Cardiac muscle cell (in vitro differentiated cells and primary cell): ENCODE data around the gene CST3. TPM values are rescaled to one million over a fixed set of nuclear protein-coding genes. Genes with fewer than 3 reads are reported as not detected.
A peak's percentile ranks its signal among the peaks of the same experiment; 100 is the strongest.

Source experiments
- DNase-seq, 2 donors: peaks; one replicate each; pipeline versions ENCODE4 v3.0.0 to v3.0.0-alpha.2; 2010 to 2017; ENCODE audit warnings: low read depth in 1 of 2, low spot score in 1 of 2
- H3K27ac ChIP-seq: fragments of 200-600 bp; sonication (generic); 2 replicates; pipeline ENCODE4 v1.5.1; 2016
- H3K27me3 ChIP-seq: fragments of 200-600 bp; sonication (generic); 2 replicates; pipeline ENCODE4 v1.6.0; 2016; ENCODE audit warnings: control low read depth
- H3K36me3 ChIP-seq: fragments of 200-600 bp; sonication (generic); 2 replicates; pipeline ENCODE4 v1.5.1; 2016; ENCODE audit warnings: control low read depth
- H3K4me1 ChIP-seq: fragments of 200-600 bp; sonication (generic); 2 replicates; pipeline ENCODE4 v1.8.1; 2017; ENCODE audit warnings: low read depth, mild to moderate bottlenecking, mixed run types
- H3K4me3 ChIP-seq: fragments of 200-600 bp; sonication (generic); 2 replicates; pipeline ENCODE4 v1.5.1; 2016; ENCODE audit warnings: mild to moderate bottlenecking
- H3K9me3 ChIP-seq: fragments of 200-600 bp; sonication (generic); 2 replicates; pipeline ENCODE4 v1.5.1; 2017; ENCODE audit warnings: low read depth, mild to moderate bottlenecking, control low read depth
- polyA plus RNA-seq: library from polyadenylated mRNA; unstranded; fragments of >200 nt; fragmentation: Nextera tagmentation; extraction: Ambion mirVana; gene quantifications from 2 replicates; pipeline ENCODE4 v1.2.1, GENCODE V29; 2016
- total RNA-seq: library from RNA; depleted of rRNA; stranded (reverse); fragments of >200 nt; gene quantifications from 2 replicates; pipeline ENCODE4 v1.2.3, GENCODE V29; 2016
- TF ChIP-seq, protein P1 (sequence below): IDR thresholded peaks from 2 replicates; pipeline ENCODE4 v1.5.1; 2012; ENCODE audit warnings: low read depth, mild to moderate bottlenecking, low read length

Gene CST3
- total and polyA plus RNA-seq, 2 experiments from 2014 or later = 214 to 256 TPM

DNA sequence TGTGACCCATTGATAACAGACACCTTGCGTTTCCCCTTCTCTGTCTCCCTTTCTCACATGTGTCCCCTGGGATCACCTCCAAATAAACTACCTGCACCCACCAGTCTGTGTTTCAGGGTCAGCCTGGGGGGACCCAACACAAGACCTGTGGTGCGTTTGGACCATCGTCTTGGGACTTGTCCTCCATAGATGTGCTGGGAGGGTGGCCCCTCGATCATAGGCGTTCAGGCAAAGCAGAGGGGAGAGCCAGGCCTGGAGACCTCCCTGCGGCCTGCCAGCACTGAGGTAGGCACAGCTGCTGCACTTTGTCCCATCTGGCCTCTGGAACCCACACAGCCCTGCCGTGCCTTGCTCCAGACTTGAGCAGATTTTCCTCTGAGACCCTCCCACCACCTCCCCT lies 50.1 kb downstream of the CST3 start:
- TF ChIP-seq, protein P1, sequence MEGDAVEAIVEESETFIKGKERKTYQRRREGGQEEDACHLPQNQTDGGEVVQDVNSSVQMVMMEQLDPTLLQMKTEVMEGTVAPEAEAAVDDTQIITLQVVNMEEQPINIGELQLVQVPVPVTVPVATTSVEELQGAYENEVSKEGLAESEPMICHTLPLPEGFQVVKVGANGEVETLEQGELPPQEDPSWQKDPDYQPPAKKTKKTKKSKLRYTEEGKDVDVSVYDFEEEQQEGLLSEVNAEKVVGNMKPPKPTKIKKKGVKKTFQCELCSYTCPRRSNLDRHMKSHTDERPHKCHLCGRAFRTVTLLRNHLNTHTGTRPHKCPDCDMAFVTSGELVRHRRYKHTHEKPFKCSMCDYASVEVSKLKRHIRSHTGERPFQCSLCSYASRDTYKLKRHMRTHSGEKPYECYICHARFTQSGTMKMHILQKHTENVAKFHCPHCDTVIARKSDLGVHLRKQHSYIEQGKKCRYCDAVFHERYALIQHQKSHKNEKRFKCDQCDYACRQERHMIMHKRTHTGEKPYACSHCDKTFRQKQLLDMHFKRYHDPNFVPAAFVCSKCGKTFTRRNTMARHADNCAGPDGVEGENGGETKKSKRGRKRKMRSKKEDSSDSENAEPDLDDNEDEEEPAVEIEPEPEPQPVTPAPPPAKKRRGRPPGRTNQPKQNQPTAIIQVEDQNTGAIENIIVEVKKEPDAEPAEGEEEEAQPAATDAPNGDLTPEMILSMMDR = no peak
- Histone ChIP-seq H3K9me3 (no peaks in the 10 kb centered on the region), H3K27me3 (no peaks in the 10 kb centered on the region), H3K36me3 (no peaks in the 10 kb centered on the region), H3K4me3 (no peak overlapping the region), H3K27ac (no peak overlapping the region), H3K4me1 (no peaks in the 10 kb centered on the region)
- DNase-seq = no peak

- no peaks in the 10 kb centered on the region for H3K4me1 ChIP-seq
- H3K27me3 ChIP-seq = no peaks in the 10 kb centered on the region
- no peak overlapping the region for H3K4me3 ChIP-seq
- H3K36me3 ChIP-seq = no peaks in the 10 kb centered on the region
- H3K27ac ChIP-seq = no peak overlapping the region
- no peak for DNase-seq
- TF ChIP-seq, protein P1 = no peak
- no peaks in the 10 kb centered on the region for H3K9me3 ChIP-seq
These were observed 50.8 kb downstream of the CST3 start for GRCh38 chr20:23586735-23587525.

DNA sequence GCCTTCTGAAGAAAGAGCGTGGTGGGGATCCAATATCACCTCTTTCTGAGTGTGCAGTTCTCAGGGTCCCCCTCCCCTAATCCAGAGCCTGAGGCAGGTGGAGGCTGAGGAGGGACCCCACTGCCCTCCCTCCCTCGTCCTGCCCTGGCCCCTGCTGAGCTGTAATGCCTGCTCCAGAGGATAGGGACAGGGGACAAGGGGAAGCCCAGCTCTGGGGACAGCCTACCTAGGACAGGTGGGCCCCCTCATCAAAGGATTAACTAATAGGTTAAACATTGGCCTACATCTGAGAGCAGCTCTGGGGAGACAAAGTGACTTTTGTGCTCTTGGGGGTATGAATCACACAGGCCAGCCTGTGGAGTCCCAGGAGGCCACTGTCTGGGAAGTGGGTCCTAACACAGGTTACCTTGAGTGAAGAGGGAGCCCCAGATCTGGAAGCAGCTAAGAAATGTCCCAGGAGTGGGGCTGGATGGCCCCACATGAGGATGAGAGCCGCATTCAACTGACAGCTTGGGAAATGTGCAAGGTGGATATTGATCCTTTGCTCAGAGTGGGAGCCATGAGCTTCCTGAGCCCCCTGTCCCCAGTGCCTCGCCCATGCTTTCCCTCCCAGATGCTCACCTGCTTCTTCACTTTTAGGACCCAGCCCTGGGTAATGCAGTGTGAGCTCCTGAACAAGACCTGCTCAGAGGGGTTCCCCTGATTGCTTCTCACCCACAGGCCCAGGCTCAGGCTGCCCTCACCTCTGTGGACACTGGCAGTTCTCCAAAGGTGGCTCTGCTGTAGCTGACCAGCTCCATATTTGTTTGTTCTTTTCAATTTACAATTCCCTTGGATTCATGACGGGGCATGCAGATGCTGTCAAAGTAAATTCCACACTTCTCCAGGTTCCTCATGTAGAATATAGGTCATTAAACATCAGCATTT lies 51.7 kb downstream of the CST3 start:
- Histone ChIP-seq H3K27me3 (no peaks in the 10 kb centered on the region), H3K9me3 (no peaks in the 10 kb centered on the region), H3K27ac (no peak overlapping the region), H3K4me1 (no peaks in the 10 kb centered on the region), H3K4me3 (no peak overlapping the region), H3K36me3 (no peaks in the 10 kb centered on the region)
- DNase-seq = no peak
- TF ChIP-seq, protein P1 = no peak

- H3K36me3 ChIP-seq = no peaks in the 10 kb centered on the region
- no peak overlapping the region for H3K27ac ChIP-seq
- no peaks in the 10 kb centered on the region for H3K4me1 ChIP-seq
- TF ChIP-seq, protein P1 = no peak
- no peak overlapping the region for H3K4me3 ChIP-seq
- H3K27me3 ChIP-seq = no peaks in the 10 kb centered on the region
- no peak for DNase-seq
- H3K9me3 ChIP-seq = no peaks in the 10 kb centered on the region
These were observed 52.3 kb downstream of the CST3 start for GRCh38 chr20:23585449-23585807.

GRCh38 chr20:23584434-23585199 lies 53.1 kb downstream of the CST3 start:
- TF ChIP-seq, protein P1 = no peak
- DNase-seq = peak in 1 of 2 donors; percentile 37

More at GRCh38 chr20:23584434-23585199, 53.1 kb downstream of the CST3 start:
- H3K4me3 ChIP-seq = no peak overlapping the region
- H3K27me3 ChIP-seq = no peaks in the 10 kb centered on the region
- no peaks in the 10 kb centered on the region for H3K36me3 ChIP-seq
- no peaks in the 10 kb centered on the region for H3K4me1 ChIP-seq
- H3K9me3 ChIP-seq = no peaks in the 10 kb centered on the region
- no peak overlapping the region for H3K27ac ChIP-seq
